ENCODE measurements around the gene NSRP1.
"Not testable (repeated sequence)": the region's sequence is repeated elsewhere in the genome, so short reads cannot be mapped to it uniquely, and the experiment has no call there.

NSRP1 gene

DNA sequence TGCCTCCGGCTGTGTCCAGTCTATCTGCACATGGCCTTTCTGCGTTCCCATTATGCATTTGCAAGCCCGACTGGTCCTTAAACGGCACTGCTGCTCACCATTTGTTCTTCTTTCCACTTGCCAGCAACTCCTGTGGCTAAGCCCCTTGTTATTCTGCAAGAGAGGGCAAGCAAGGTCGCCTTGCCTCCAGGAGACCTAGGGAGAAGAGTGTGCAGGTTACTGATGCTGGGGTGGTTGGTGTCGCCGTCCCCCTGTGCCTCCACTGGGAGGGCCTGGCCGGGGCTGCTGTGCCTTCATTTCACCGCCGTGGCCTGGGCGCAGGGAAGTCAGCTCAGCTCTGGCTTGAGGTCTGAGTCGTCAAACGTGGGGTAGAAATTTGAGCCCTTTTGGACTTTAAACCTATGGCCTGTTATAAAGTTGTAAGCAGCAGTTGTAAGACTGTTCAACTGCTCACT lies 106.1 kb downstream of the NSRP1 start:
- no peak for DNase-seq (ENCODE audit: low spot score)

DNA sequence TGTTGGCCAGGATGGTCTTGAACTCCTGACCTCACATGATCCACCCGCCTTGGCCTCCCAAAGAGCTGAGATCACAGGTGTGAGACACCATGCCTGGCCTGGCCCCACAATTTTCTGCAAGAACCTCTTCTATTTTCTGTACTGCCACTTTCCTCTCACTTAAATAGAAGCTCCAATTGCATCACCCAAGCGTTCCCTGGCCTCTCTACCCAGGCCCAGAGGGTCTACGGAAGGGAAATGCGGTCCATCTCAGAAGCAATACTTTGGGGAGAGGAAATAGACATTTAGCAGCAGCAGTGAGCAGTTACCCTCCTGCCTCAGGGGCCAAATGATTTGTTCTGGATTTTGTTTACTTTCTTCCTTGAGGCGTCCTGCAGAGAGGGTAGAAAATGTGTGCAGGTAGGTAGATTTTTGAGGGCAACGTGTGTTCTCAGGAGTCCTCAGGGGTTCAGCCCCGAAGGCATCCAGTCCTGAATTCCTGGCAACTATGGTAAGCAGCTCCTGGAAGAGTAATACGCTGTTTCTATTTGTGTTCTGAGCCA lies 107.9 kb downstream of the NSRP1 start:
- DNase-seq (ENCODE audit: low spot score), result no peak

- DNase-seq (ENCODE audit: low spot score), result no peak
Observed at GRCh38 chr17:30225112-30225511, 108.5 kb downstream of the NSRP1 start.

DNA sequence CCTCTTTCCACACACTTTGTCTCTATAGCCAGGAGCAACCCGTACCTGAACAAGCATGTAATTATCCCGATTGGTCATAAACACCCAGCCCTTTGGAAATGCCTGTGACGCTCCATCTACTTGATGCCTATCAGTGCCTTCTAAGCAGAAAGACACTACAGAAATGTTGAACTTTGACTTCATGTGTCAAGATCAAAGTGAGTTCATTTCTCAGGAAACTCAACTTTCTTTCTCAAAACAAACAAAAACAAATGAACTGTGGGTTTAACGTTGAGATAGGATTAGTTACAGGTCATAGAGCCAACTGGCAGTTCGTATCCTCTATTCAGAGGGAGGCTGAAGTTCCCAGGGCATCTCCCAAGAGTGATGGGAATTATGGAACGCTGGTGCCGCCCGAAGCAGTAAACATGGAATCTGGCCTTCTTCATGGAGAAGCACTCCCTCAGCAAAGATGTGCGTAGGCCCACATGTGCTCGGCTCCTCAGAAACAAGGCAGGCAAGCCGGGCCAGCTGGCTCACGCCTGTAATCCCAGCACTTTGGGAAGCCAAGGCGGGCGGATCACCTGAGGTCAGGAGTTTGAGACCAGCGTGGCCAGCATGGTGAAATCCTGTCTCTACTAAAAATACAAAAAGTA lies 109.4 kb downstream of the NSRP1 start:
- no peak for DNase-seq (ENCODE audit: low spot score)

- DNase-seq (ENCODE audit: low spot score), result no peak
Observed at GRCh38 chr17:30226878-30227277, 110.3 kb downstream of the NSRP1 start.

DNA sequence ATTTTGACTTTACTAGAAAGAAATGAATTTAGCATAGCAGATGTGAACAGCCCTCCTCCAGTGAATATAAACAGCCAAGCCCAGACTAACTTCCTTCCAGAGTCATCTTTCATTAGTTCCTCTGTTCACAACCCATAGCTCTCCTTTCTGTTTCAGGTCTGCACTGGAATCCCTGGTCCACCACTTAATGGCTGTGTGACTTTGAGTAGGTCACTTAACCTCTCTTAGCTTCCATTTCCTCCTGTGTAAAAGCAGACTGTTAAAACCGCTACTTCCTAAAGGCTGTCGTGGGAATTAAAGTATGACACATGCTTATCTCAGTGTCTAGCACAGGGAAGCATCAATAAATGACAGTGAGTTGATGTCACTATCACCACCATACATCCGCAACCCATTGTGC lies 111.4 kb downstream of the NSRP1 start:
- no peak for DNase-seq (ENCODE audit: low spot score)

DNA sequence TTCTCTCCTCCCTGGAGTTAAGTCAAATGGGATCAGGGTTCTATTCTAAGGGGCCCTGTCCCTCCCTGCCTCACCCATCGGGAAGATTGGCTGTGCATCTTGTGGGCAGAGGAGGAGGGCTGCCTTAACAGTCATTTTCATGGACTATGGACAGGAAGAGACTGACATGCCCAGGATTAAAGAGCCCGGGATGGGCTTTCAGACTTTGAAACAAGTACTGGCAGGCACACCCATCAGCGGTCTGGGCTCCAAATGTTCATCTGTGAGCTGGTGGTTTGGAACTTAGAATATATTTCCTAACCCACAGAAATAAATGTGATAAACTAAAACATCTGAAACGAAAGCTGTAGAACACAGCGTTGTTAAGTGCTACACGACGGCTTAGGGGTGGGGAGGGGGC lies 112.4 kb downstream of the NSRP1 start:
- no peak for DNase-seq (ENCODE audit: low spot score)

- not testable (repeated sequence) for DNase-seq (ENCODE audit: low spot score)
Observed at GRCh38 chr17:30230009-30230408, 113.4 kb downstream of the NSRP1 start.

GRCh38 chr17:30230596-30231125 lies 114.0 kb downstream of the NSRP1 start:
- peak; percentile 41 for DNase-seq (ENCODE audit: low spot score)

DNA sequence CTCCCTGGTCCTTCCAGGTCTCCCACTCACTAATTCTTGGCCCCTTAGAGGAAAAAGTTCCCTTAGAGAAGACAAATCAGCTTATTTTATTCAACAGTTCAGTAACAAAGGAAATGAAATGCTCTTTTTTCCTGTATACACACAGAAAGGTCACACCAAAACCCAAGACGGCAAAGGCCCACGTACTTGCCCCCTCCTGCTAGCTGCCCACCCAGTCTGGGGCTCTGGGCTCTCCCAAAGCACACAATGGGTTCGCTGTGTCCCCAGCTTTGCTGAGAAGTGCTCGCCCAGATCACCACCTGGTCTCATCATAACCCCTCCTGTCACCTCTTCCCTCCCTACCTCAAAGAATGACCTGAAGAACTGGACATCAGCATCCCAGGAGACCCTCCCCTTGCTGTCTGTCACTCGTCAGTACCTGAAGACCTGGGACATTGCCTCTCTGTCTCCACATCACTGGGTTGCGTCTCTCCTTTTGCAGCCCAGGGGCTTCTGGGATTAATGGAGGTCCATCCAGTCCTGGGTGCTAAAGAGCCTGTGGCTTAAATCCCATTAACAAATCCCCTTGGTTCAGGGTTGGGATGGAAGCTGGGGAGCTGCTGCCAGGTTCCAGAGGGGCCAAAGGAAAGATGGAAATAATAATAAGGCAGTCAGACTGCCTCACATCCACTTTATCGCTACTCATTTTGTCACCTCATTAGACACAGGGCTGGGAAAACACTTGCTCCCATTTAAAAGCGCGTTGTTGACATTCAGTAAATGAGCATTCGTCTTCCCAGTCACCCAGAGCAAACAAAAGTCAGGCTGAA lies 115.6 kb downstream of the NSRP1 start:
- DNase-seq (ENCODE audit: low spot score), result no peak

GRCh38 chr17:30232824-30233427 lies 116.3 kb downstream of the NSRP1 start:
- no peak for DNase-seq (ENCODE audit: low spot score)

- no peak for DNase-seq (ENCODE audit: low spot score)
Observed at GRCh38 chr17:30234296-30234695, 117.7 kb downstream of the NSRP1 start.

GRCh38 chr17:30234964-30235363 lies 118.3 kb downstream of the NSRP1 start:
- no peak for DNase-seq (ENCODE audit: low spot score)

GRCh38 chr17:30235386-30236296 lies 119.0 kb downstream of the NSRP1 start, which contains the start of gene SLC6A4:
TSS of gene SLC6A4 (minus strand) at chr17:30235697. CDS start at chr17:30221958, 13,739 bp downstream.
- DNase-seq (ENCODE audit: low spot score), result no peak
